Lung microvascular endothelial cell (primary cell): ENCODE results near the gene OCSTAMP. TPM values are rescaled to one million over a fixed set of nuclear protein-coding genes. Genes with fewer than 3 reads are reported as not detected.

ENCODE experiments used
- DNase-seq, 2 donors: peaks; one replicate each; pipeline versions ENCODE4 v3.0.0 to v3.0.0-alpha.2; 2010; ENCODE audit warnings: low read depth in 2 of 2
- total RNA-seq: library from RNA; depleted of rRNA; stranded (reverse); fragments of >200 nt; gene quantifications from 2 replicates; pipeline ENCODE4 v1.2.1, GENCODE V29; 2014

OCSTAMP gene
- total RNA-seq, 1 donor from 2014 or later = not detected

DNA sequence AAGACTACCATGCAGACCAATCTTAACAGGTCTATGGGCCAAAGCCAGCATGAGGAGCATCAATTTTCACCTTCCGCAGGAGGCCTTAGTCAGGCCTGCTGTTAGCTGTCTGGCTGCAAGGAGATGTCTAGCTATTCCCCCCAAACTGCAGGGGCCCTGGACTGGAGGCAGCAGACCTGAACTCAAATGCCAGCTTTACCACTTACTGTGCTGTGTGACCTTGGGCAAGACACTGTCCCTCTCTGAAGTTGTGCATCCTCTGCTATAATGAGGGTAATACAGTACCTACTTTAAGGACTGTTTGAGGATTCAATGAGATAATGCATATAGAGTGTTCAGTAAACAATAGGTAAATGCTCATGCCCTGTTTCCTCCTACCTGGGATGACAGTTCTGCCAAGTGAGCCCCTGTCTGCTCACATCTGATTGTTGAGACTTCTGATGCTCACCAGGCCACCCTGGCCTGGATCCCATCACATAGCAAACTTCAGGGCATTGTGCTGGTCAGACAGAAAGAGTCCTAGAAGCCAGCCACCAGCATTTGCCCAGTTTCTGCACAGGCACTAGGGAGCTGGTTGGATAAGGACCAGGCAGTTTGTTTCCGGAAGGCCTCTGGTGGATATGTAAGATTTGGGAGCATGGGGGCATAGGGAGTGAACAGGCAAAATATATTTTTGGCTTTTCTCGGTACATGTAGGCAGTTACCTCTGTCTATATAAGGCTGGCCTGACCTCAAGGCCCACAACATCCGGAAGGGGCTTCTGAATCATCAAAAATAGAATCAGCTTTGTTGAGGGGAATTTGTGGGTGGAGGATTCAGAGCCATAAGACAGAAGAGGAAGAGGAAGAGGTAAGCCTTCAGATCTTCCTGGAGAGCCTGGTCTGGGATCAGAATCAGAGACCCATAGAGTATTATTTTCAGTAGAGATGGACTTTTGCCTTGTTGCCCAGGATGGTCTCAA is 2.3 kb upstream of the OCSTAMP start:
- DNase-seq = no peak

GRCh38 chr20:46551522-46552381 is 1.3 kb upstream of the OCSTAMP start:
- DNase-seq = no peak

- DNase-seq = no peak
Observed at GRCh38 chr20:46549188-46549972, 1.1 kb downstream of the OCSTAMP start.

- no peak for DNase-seq
Observed at GRCh38 chr20:46548688-46549087, 1.8 kb downstream of the OCSTAMP start.

DNA sequence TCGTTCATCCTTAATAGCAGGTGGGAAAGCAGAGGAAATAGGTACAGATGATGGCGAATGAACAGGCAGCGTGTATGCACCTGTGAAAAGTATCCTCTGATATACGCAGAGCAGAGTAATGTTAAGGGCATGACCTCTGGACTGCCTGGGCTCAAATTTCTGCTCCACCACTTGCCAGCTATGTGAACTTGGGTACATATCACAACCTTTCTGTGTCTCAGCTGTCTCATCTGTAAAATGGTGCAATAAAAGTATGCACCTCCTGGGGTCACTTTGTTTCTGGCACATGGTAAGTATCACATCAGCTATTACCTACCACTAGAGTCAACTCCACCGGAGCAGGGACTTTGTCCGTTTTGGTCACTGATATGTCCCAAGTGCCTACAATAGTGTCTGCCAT is 2.5 kb downstream of the OCSTAMP start:
- DNase-seq = no peak

DNA sequence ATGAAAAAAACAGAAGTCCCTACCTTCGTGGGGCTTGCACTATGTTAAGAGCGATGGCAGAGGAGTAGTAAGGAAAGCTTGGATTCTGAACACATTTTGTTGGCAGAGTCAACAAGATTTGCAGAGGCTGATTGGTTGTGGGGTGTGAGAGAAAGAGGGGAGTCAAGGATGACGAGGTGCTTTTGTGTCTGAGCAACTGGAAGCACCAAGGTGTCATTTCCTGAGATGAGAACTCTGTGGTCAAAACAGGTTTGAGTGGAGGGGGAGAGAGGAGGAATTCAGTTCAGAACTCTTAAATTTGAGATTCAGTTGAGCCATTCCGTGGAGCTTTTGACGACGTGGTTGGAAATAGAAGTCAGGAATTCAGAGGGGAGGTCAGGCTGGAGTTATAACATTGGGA is 3.5 kb downstream of the OCSTAMP start:
- DNase-seq = no peak

DNA sequence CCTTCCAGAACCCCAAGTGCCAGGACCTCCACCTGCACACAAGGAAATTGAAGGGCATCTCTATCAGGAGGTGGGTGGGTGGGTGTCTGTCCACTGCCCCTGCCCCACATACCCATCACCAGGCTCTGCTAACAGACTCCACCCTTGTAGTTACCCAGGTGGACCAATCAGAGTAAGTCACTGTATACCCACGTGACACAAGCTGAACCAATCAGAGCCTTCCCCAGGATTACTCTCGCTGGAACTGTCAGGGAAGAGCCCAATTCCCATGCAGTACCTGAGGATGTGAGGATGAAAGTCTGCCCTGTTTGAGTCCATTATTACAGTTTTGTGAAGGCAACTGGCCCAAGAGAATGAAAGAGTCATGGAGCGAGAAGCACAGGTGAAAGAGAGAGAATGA is 4.2 kb downstream of the OCSTAMP start:
- DNase-seq = no peak

GRCh38 chr20:46545827-46546138 is 4.7 kb downstream of the OCSTAMP start:
- DNase-seq = no peak

GRCh38 chr20:46545077-46545826 is 5.2 kb downstream of the OCSTAMP start:
- DNase-seq = no peak

GRCh38 chr20:46544576-46544975 is 5.9 kb downstream of the OCSTAMP start:
- peak; percentile 11 to 39 for DNase-seq

DNA sequence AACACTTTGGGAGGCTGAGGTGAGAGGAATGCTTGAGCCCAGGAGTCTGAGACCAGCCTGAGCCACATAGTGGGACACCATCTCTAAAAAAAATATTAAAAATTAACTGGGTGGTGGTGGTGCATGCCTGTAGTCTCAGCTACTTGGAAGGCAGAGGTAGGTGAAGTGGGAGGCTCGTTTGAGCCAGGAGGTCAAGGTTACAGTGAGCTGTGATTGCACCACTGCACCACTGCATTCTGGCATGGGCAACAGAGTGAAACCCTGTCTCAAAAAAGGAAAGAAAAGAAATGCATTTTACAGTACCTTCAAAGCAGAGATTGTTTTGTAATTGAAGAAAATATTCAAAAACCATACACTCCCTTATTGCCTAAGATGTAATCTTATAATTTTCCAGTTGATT is 6.5 kb downstream of the OCSTAMP start:
- no peak for DNase-seq

- no peak for DNase-seq
Observed at GRCh38 chr20:46543033-46543432, 7.4 kb downstream of the OCSTAMP start.

DNA sequence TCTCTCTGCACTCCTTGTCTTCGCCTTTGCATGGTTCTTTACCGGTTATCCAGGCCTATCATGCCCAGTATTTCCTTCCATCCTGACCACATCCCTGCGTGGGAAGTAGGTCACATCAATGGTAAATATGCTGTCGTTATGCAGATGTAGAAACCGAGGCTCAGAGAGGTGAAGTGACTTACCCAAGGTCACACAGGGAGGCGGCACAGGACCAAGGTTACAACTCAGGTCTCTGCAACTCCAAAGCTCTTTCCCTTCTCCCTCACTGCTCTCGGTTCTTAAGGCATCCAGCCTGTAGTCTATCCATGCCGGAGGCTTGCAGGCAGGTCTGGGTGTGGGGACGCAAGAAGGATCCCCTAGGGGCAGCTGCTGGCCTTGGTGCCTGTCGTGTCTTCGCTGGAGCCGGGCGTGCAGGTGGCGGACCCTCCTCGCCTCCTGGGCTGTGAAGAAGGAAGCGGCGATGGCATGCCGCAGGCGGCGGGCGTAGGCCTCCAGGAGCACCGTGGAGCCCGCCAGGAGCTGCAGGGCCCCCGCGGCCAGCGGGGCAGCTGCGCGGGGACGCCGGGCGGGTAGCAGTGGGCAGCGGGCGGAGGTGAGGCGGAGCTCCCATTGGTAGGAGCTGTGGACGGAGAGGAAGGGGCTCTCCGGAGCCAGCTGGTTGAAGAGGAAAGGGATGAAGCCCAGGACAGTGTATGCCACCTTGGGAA is 9.1 kb downstream of the OCSTAMP start:
- no peak for DNase-seq

DNA sequence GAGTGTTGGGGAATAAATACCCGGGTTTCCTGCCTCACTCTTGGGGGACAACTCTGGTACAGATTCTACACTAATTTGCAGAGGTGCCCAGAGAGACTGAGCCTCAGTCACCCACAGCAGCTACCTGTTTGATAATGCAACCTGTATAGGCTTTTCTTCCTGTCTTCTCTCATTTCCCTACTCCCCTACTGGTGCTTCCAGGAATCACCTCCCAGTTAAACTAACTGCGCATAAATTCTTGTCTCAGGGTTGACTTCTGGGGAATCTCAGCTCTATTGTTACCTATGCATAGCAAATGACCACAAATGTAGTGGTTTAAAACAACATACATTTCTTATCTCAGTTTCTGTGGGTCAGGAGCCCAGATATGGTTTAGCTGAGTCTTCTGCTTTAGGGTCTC is 11.3 kb downstream of the OCSTAMP start:
- no peak for DNase-seq

- no peak for DNase-seq
Observed at GRCh38 chr20:46530640-46531039, 19.8 kb downstream of the OCSTAMP start.

DNA sequence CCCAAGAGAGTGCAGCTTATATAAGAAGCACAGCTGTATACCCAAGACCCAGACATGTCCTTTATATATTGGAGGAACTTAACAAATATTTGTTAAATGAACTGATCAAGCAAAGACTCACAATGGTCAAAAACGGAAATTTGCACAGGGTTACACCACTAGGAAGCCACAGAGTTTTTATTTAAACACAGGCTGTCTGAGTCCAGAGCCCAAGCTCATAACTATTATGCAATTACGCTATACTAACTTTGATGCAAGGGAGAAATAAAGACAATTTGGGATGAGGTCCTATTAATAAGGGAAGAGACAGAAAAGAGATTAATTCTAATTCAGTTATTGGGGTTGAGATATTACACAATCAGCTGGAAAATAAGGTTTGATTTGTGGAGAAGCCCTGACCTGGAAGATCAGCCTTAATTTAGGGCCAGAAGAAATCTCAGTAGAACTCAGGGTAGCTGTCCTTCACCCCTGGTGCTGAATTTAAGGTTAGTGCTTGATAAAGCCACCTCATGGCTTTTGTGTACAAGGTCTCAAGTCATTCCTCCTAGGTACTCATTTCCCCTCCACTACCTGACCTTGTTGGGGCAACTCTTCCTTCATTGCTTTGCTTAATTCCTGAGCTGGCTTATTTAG is 26.6 kb downstream of the OCSTAMP start:
- DNase-seq = peak; percentile 9 to 13

GRCh38 chr20:46523108-46523507 is 27.3 kb downstream of the OCSTAMP start:
- no peak for DNase-seq

DNA sequence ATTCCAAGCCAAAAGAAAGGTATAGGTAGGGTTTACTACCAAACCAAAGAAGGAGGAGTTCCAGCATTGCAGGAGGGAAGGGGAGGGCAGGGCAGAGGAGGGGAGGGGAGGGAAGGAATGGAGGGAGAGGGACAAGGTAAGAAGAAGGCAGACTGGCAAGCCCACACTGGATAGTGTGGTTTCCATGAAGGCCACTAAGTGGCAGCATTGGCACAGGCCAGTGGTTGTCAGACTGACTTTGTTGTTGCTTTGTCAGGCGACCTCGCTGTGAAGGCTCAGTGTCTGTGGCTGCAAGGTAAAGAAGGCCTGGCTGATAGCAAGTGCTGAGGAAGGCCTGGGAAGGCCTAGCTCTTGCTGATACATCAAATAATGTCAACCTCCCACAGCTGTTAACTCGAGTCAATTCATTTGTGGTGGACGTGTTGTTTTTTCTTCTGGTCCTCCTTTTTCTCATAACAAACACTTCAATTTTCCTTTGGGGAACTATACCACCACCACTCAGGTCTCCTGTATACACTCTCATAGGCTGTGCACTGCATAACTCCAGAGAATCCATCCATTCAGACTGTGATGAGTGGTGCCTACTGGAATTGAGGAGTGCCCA is 29.4 kb downstream of the OCSTAMP start:
- peak; percentile 73 to 79 for DNase-seq

DNA sequence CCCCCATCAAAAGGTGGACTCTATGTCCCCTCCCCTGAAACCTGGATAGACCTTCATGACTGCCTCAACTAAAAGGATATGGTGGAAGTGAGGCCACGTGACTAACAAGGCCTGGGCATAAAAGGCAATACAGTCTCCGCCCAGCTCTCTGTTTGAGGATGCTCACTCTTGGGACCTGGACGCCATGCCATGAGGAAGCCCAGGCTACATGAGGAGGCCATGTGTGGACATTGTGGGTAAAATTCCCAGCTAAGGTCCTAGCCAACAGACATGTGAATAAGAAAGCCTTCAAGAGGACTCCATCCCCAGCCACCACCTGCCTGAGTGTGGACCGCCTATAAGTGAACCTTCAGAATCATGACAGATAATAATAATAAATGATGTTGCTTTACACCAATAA is 29.9 kb downstream of the OCSTAMP start:
- DNase-seq = no peak
